Hepatocyte (in vitro differentiated cells): ENCODE measurements around the gene ETV7. TPM values are rescaled to one million over a fixed set of nuclear protein-coding genes. Genes with fewer than 3 reads are reported as not detected.

Source experiments
- DNase-seq: peaks from one replicate; pipeline ENCODE4 v3.0.0-alpha.2; 2016; ENCODE audit warnings: low spot score
- H2AFZ ChIP-seq: fragments of 200-600 bp; sonication (generic); 2 replicates; pipeline ENCODE4 v1.6.0; 2016; ENCODE audit warnings: antibody characterized with exemption, mild to moderate bottlenecking
- H3K27ac ChIP-seq: fragments of 200-600 bp; sonication (generic); 2 replicates; pipeline ENCODE4 v1.5.1; 2016; ENCODE audit warnings: mild to moderate bottlenecking
- H3K27me3 ChIP-seq: fragments of 200-600 bp; sonication (generic); 2 replicates; pipeline ENCODE4 v1.6.1; 2016
- H3K36me3 ChIP-seq: fragments of 200-600 bp; sonication (generic); replicated peaks from 2 replicates; pipeline ENCODE4 v1.5.1; 2016; ENCODE audit warnings: low read depth; ENCODE audit not compliant: insufficient read depth
- H3K4me1 ChIP-seq: fragments of 200-600 bp; sonication (generic); 2 replicates; pipeline ENCODE4 v1.5.1; 2016; ENCODE audit warnings: mild to moderate bottlenecking, moderate library complexity; ENCODE audit not compliant: insufficient read depth
- H3K4me2 ChIP-seq: fragments of 200-600 bp; sonication (generic); 2 replicates; pipeline ENCODE4 v1.6.0; 2016
- H3K4me3 ChIP-seq: fragments of 200-600 bp; sonication (generic); 2 replicates; pipeline ENCODE4 v1.5.1; 2016; ENCODE audit warnings: mild to moderate bottlenecking
- H3K79me2 ChIP-seq: fragments of 200-600 bp; sonication (generic); 2 replicates; pipeline ENCODE4 v1.6.0; 2017; ENCODE audit warnings: mild to moderate bottlenecking
- H3K9me2 ChIP-seq: fragments of 200-600 bp; sonication (generic); replicated peaks from 2 replicates; pipeline ENCODE4 v1.6.0; 2017; ENCODE audit warnings: mild to moderate bottlenecking; ENCODE audit not compliant: insufficient read depth
- H3K9me3 ChIP-seq: fragments of 200-600 bp; sonication (generic); 2 replicates; pipeline ENCODE4 v1.5.1; 2016; ENCODE audit warnings: low read depth, mild to moderate bottlenecking
- H4K20me1 ChIP-seq: fragments of 200-600 bp; sonication (generic); 2 replicates; pipeline ENCODE4 v1.6.0; 2016; ENCODE audit warnings: mild to moderate bottlenecking; ENCODE audit not compliant: insufficient read depth, poor library complexity, severe bottlenecking
- EZH2 ChIP-seq: fragments of 200-600 bp; sonication (generic); IDR thresholded peaks from 2 replicates; pipeline ENCODE4 v1.6.1; 2016; ENCODE audit warnings: antibody characterized with exemption, mild to moderate bottlenecking, borderline replicate concordance
- EZH2phosphoT487 ChIP-seq: fragments of 200-600 bp; sonication (generic); IDR thresholded peaks from one replicate; pipeline ENCODE4 v1.6.1; 2018; ENCODE audit warnings: antibody characterized with exemption, mild to moderate bottlenecking, low read depth, moderate library complexity; ENCODE audit not compliant: unreplicated experiment, severe bottlenecking
- WGBS: methylation state at CpG from one replicate; pipeline ENCODE4 v1.1.6; 2016; ENCODE audit warnings: low lambda C conversion rate; ENCODE audit errors: missing lambda C conversion rate; 5-methylcytosine and 5-hydroxymethylcytosine counted together
- polyA plus RNA-seq: library from polyadenylated mRNA; unstranded; fragments of >200 nt; fragmentation: Nextera tagmentation; extraction: Ambion mirVana; gene quantifications from 2 replicates; pipeline ENCODE4 v1.2.1, GENCODE V29; 2016
- total RNA-seq: library from RNA; depleted of rRNA; stranded (reverse); fragments of >200 nt; gene quantifications from 2 replicates; pipeline ENCODE4 v1.2.3, GENCODE V29; 2014
- TF ChIP-seq, protein P1 (sequence below): fragments of 200-600 bp; sonication (generic); IDR thresholded peaks from 2 replicates; pipeline ENCODE4 v1.5.1; 2016; ENCODE audit warnings: antibody characterized with exemption, mild to moderate bottlenecking; ENCODE audit not compliant: poor library complexity

The ETV7 gene
- total and polyA plus RNA-seq, 2 experiments from 2014 or later, result 1.2 TPM

DNA sequence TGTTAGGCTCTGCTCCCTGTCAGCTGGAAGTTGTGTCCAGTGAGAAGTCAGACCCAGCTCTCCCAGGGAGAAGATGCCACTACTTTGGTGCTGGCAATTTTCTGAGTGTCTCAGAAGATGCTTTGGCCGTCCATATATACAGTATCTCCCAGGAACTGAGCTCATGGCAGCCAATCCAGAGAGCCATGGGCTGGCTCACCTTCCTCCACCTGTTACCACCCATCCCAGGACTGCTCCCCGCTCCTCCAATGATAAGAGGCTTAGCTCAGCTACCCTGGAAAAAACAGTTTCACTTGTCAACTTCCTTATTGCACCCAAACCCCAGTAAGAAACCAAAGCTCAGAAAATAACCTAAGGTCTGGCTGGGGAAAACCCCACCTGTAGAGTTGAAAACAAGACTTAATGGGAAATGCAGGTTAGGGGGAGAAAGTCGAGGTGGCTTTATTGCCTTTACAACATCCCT lies 50.7 kb downstream of the ETV7 start, which contains the start of gene BNIP5:
TSS of gene BNIP5 (minus strand) at position 110 of the 463 bp plus-strand sequence. CDS start 6,198 bp downstream, outside the sequence.
- Histone ChIP-seq H4K20me1 (no peaks in the 10 kb centered on the region), H3K4me3 (no peak within 1 kb of the TSS), H3K27me3 (no peaks in the 10 kb centered on the region), H3K36me3 (no peaks in the 10 kb centered on the region), H3K4me2 (peak within 1 kb of the TSS; percentile 68), H3K79me2 (no peaks in the 10 kb centered on the region), H3K4me1 (peaks cover 24% of the 10 kb centered on the region), H2AFZ (no peak within 1 kb of the TSS), H3K9me2 (no peaks in the 10 kb centered on the region), H3K27ac (peak within 1 kb of the TSS; percentile 98), H3K9me3 (no peaks in the 10 kb centered on the region)
- DNase-seq, result peak; percentile 81
- WGBS, result 46% methylated on average over 3 of the region's 3 CpGs
- no peak for TF ChIP-seq EZH2
- TF ChIP-seq EZH2phosphoT487, result no peak
- TF ChIP-seq, protein P1, sequence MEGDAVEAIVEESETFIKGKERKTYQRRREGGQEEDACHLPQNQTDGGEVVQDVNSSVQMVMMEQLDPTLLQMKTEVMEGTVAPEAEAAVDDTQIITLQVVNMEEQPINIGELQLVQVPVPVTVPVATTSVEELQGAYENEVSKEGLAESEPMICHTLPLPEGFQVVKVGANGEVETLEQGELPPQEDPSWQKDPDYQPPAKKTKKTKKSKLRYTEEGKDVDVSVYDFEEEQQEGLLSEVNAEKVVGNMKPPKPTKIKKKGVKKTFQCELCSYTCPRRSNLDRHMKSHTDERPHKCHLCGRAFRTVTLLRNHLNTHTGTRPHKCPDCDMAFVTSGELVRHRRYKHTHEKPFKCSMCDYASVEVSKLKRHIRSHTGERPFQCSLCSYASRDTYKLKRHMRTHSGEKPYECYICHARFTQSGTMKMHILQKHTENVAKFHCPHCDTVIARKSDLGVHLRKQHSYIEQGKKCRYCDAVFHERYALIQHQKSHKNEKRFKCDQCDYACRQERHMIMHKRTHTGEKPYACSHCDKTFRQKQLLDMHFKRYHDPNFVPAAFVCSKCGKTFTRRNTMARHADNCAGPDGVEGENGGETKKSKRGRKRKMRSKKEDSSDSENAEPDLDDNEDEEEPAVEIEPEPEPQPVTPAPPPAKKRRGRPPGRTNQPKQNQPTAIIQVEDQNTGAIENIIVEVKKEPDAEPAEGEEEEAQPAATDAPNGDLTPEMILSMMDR, result no peak

DNA sequence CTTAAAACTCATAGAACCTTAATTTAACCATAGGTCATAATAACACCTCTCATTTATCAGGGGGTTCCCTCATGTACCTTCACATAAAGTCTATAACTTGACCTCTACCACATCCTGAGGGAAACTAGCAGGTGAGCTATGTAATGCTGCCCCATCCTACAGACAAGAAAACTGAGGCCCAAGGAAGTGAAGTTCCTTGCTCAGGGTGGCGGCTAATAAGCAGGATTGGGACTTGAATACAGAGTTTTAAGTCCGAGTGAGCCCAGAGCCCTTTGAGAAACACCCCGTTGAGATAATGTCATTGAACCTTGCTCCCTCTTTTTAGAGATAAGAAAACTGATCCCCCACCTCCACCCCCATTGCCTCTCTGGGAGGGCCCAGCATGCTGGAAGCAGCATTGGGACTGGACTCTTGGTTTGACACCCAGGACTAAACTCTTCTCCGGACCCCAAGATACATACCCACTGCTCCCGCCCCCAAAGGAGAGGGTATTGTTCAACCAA lies 51.2 kb downstream of the ETV7 start:
- Histone ChIP-seq H3K27me3 (no peaks in the 10 kb centered on the region), H3K4me2 (peak overlapping the region; percentile 68), H3K9me3 (no peaks in the 10 kb centered on the region), H3K36me3 (no peaks in the 10 kb centered on the region), H3K4me3 (no peak overlapping the region), H3K4me1 (peaks cover 24% of the 10 kb centered on the region), H3K9me2 (no peaks in the 10 kb centered on the region), H3K27ac (peak overlapping the region; percentile 98), H2AFZ (no peak overlapping the region), H3K79me2 (no peaks in the 10 kb centered on the region), H4K20me1 (no peaks in the 10 kb centered on the region)
- no peak for DNase-seq
- 89% methylated on average over 5 of the region's 5 CpGs for WGBS
- TF ChIP-seq EZH2phosphoT487 (no peak), EZH2 (no peak)

DNA sequence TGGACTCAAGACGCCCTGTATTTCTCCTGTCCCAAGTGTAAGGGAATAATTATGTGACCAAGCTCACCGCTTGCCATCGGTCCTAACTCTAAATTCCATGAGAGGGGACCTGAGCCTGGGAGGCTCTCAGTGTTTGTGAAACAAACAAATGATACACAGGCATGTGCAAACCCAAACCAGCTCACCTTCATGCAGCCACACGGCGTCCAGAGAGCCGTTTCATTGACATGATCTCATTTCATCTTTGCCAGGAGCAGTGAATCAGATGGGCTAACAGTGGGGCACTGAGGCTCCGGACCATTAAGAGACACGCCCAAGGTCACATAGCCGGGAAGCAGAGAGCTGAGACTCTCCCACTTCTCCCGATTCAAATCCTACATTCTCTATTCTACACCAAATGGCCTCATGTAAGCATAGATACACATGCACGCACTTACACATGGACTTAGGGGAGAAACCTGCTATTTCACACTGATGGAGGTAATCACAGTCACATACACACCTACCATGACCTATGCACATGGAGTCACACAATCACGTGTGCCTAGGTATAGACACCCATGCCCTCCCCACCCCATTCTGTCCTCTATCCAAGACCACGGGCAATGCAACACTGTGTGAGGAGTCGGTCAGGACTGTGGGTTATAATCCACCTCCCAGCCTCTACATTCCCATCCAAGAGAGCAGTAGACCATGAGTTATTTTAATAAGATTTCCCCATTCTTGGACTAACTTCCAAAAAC lies 51.8 kb downstream of the ETV7 start:
- Histone ChIP-seq H3K27ac (peak overlapping the region; percentile 98), H3K36me3 (no peaks in the 10 kb centered on the region), H3K9me3 (no peaks in the 10 kb centered on the region), H3K9me2 (no peaks in the 10 kb centered on the region), H3K4me1 (peaks cover 22% of the 10 kb centered on the region), H2AFZ (no peak overlapping the region), H3K27me3 (no peaks in the 10 kb centered on the region), H3K4me2 (peak overlapping the region; percentile 68), H3K4me3 (no peak overlapping the region), H4K20me1 (no peaks in the 10 kb centered on the region), H3K79me2 (no peaks in the 10 kb centered on the region)
- TF ChIP-seq, protein P1, result no peak
- TF ChIP-seq EZH2 (no peak), EZH2phosphoT487 (no peak)
- 81% methylated on average over 14 of the region's 14 CpGs for WGBS
- DNase-seq, result no peak

DNA sequence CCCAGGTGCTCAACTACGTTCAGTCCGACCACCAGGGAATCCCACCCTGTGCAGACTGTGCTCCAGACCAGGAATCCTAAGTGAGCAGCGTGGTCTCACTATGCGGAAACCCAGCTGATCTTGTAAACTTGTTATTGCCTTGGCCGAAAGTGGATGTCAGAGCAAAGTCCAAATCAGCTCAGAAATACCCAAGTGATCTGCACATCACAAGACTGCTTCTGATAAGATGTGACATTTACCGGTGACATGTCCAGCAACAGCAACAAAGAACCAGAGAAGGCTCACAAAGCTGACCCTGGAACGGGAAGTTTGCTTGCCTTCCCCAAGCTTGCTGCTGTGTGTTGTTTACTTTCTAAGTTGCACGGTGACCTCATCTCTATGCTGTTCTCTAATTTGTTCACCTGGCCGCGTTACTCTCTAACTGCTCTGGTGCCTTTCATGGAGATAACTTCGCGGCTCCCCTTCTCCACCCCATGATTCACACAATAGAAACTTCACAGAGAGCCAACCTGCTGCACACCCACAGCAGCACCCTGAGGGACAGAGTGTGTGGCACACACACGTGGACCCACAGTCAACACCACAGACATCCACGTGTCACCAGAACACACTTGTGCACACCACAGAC lies 52.5 kb downstream of the ETV7 start:
- H3K27ac ChIP-seq, result peak overlapping the region; percentile 98
- DNase-seq, result peak; percentile 79
- H3K4me1 ChIP-seq, result peaks cover 21% of the 10 kb centered on the region
- H3K4me2 ChIP-seq, result peak overlapping the region; percentile 68
- no peaks in the 10 kb centered on the region for H4K20me1 ChIP-seq
- no peak overlapping the region for H2AFZ ChIP-seq
- TF ChIP-seq EZH2, result no peak
- TF ChIP-seq, protein P1, result no peak
- no peak for TF ChIP-seq EZH2phosphoT487
- H3K79me2 ChIP-seq, result no peaks in the 10 kb centered on the region
- no peak overlapping the region for H3K4me3 ChIP-seq
- WGBS, result 41% methylated on average over 14 of the region's 14 CpGs
- H3K9me2 ChIP-seq, result no peaks in the 10 kb centered on the region
- no peaks in the 10 kb centered on the region for H3K36me3 ChIP-seq
- no peaks in the 10 kb centered on the region for H3K27me3 ChIP-seq
- no peaks in the 10 kb centered on the region for H3K9me3 ChIP-seq
